HCT116 (cell line): ENCODE measurements around the gene ZDHHC22. TPM values are rescaled to one million over a fixed set of nuclear protein-coding genes. Genes with fewer than 3 reads are reported as not detected.

ENCODE experiments used
- ATAC-seq: fragments of 200-7000 bp; cut with Tn5 transposase; 2 replicates; pipeline ENCODE4 v1.9.1; 2020; ENCODE audit warnings: mild to moderate bottlenecking, moderate library complexity
- BruUV-seq: library from RNA; stranded (reverse); fragments of 400-500 nt; replicated peaks from 2 replicates; lab custom pipeline; 2021; lab: Mats Ljungman, UMichigan
- CTCF ChIA-PET: fragments of 300-600 bp; sonication (Branson Sonifier 250); formaldehyde crosslinking; loops from one replicate; lab custom pipeline; 2021; ENCODE audit warnings: antibody characterized with exemption; lab: Charles Lee
- POLR2A ChIA-PET: fragments of 300-600, 350-600 bp; sonication (Branson Sonifier 250); formaldehyde crosslinking; loops from one replicate; lab custom pipeline; 2021; ENCODE audit warnings: antibody characterized with exemption; lab: Charles Lee
- RAD21 ChIA-PET, 2 experiments: fragments of 300-600 bp; sonication (Branson Sonifier 250); formaldehyde crosslinking; loops; one replicate each; lab custom pipeline; 2023; ENCODE audit warnings: low total read pairs in 2 of 2; ENCODE audit not compliant: uncharacterized antibody in 2 of 2, unreplicated experiment in 2 of 2, low non-redundant PET in 1 of 2; lab: Charles Lee
- DNase-seq: peaks from one replicate; pipeline ENCODE4 v3.0.0-alpha.2; 2010; ENCODE audit warnings: low read depth, low spot score
- H2AFZ ChIP-seq: fragments of 200-600 bp; shearing (Covaris generic), sonication (generic); 2 replicates; pipeline ENCODE4 v1.6.1; 2017; ENCODE audit warnings: low read depth, mixed run types, mixed read lengths, antibody characterized with exemption, low read length; ENCODE audit not compliant: poor library complexity, severe bottlenecking
- H3K27ac ChIP-seq: 2 replicates; pipeline ENCODE4 v1.5.1; 2012; ENCODE audit warnings: low read depth, low read length
- H3K27me3 ChIP-seq: fragments of 200-600 bp; sonication (generic); 2 replicates; pipeline ENCODE4 v1.6.1; 2016; ENCODE audit warnings: mixed run types, low read length, mixed read lengths; ENCODE audit not compliant: insufficient read depth
- H3K36me3 ChIP-seq, 2 experiments: fragments of 200-500 bp in 1 of 2; fragments of 200-600 bp in 1 of 2; sonication (Bioruptor generic) in 1 of 2; sonication (generic) in 1 of 2; 2 replicates each; pipeline versions ENCODE4 v1.5.1 to v1.6.1; 2014 to 2016; ENCODE audit warnings: low read length in 2 of 2, inconsistent platforms in 1 of 2, mixed read lengths in 1 of 2, mixed run types in 1 of 2; ENCODE audit not compliant: insufficient read depth in 2 of 2, control insufficient read depth in 1 of 2
- H3K4me1 ChIP-seq, 2 experiments: fragments of 200-600 bp in 1 of 2; sonication (generic) in 1 of 2; 2 replicates each; pipeline versions ENCODE4 v1.5.1 to v1.6.1; 2012 to 2017; ENCODE audit warnings: low read length in 2 of 2, inconsistent platforms in 1 of 2, mild to moderate bottlenecking in 1 of 2, mixed read lengths in 1 of 2, mixed run types in 1 of 2, moderate library complexity in 1 of 2; ENCODE audit not compliant: insufficient read depth in 2 of 2, control insufficient read depth in 1 of 2
- H3K4me2 ChIP-seq: fragments of 200-600 bp; sonication (generic); 2 replicates; pipeline ENCODE4 v1.6.1; 2017; ENCODE audit warnings: mixed run types, low read length, mixed read lengths
- H3K4me3 ChIP-seq, 2 experiments: fragments of 200-600 bp in 1 of 2; sonication (generic) in 1 of 2; replicated peaks in 1 of 2; 2 replicates each; pipeline ENCODE4 v1.5.1; 2011 to 2016; ENCODE audit warnings: low read length in 2 of 2, control low read depth in 1 of 2, low read depth in 1 of 2, mild to moderate bottlenecking in 1 of 2, mixed read lengths in 1 of 2, mixed run types in 1 of 2
- H3K79me2 ChIP-seq: fragments of 200-600 bp; sonication (generic); 2 replicates; pipeline ENCODE4 v1.6.1; 2017; ENCODE audit warnings: mild to moderate bottlenecking, mixed run types, low read length, moderate library complexity, mixed read lengths; ENCODE audit not compliant: insufficient read depth
- H3K9ac ChIP-seq: fragments of 200-600 bp; sonication (generic); 2 replicates; pipeline ENCODE4 v1.6.1; 2016; ENCODE audit warnings: low read length, mixed read lengths
- H3K9me2 ChIP-seq: fragments of 200-600 bp; sonication (generic), shearing (Covaris generic); 2 replicates; pipeline ENCODE4 v1.6.1; 2017; ENCODE audit warnings: mixed run types, mild to moderate bottlenecking, moderate library complexity; ENCODE audit not compliant: insufficient read depth
- H3K9me3 ChIP-seq, 2 experiments: fragments of 200-500 bp in 1 of 2; fragments of 200-600 bp in 1 of 2; sonication (Bioruptor generic) in 1 of 2; sonication (generic) in 1 of 2; 2 replicates each; pipeline ENCODE4 v1.6.1; 2014 to 2017; ENCODE audit warnings: low read length in 2 of 2, mixed read lengths in 2 of 2, inconsistent platforms in 1 of 2, low read depth in 1 of 2, mild to moderate bottlenecking in 1 of 2, mixed run types in 1 of 2, moderate library complexity in 1 of 2; ENCODE audit not compliant: control insufficient read depth in 1 of 2, insufficient read depth in 1 of 2
- H4K20me1 ChIP-seq: fragments of 200-600 bp; sonication (generic), shearing (Covaris generic); 2 replicates; pipeline ENCODE4 v1.6.1; 2017; ENCODE audit warnings: mixed run types, mild to moderate bottlenecking, moderate library complexity; ENCODE audit not compliant: insufficient read depth
- CEBPB ChIP-seq: IDR thresholded peaks from 2 replicates; pipeline ENCODE4 v1.6.1; 2012; ENCODE audit warnings: low read depth
- EGR1 ChIP-seq: IDR thresholded peaks from 2 replicates; pipeline ENCODE4 v1.6.1; 2012; ENCODE audit warnings: low read depth
- FOSL1 ChIP-seq: IDR thresholded peaks from 2 replicates; pipeline ENCODE4 v1.6.1; 2012; ENCODE audit warnings: low read depth
- SIN3A ChIP-seq: IDR thresholded peaks from 2 replicates; pipeline ENCODE4 v1.6.1; 2012; ENCODE audit warnings: low read depth
- SP1 ChIP-seq: IDR thresholded peaks from 2 replicates; pipeline ENCODE4 v1.6.1; 2012; ENCODE audit warnings: low read depth
- YY1 ChIP-seq: IDR thresholded peaks from 2 replicates; pipeline ENCODE4 v1.6.1; 2011; ENCODE audit warnings: low read length, low read depth, moderate library complexity, mild to moderate bottlenecking; ENCODE audit not compliant: insufficient replicate concordance; ENCODE audit errors: extremely low read depth
- ZFX ChIP-seq: fragments of 450-650 bp; IDR thresholded peaks from 2 replicates; pipeline ENCODE4 v1.6.1; 2017
- intact Hi-C: fragments of 100-400 bp; cut with micrococcal nuclease; formaldehyde crosslinking; loops from 2 replicates; pipeline ENCODE4 v1.10.0; 2022
- total RNA-seq: library from RNA; stranded (reverse); gene quantifications from one replicate; pipeline ENCODE4 v1.2.1, GENCODE V29; 2021; ENCODE audit not compliant: unreplicated experiment
- TF ChIP-seq, protein P1 (sequence below): IDR thresholded peaks from 2 replicates; pipeline ENCODE4 v1.6.1; 2012
- TF ChIP-seq, protein P2 (sequence below): IDR thresholded peaks from 2 replicates; pipeline ENCODE4 v1.6.1; 2011; ENCODE audit warnings: mild to moderate bottlenecking, low read length, moderate library complexity; ENCODE audit not compliant: insufficient replicate concordance; ENCODE audit errors: extremely low read depth
- TF ChIP-seq, protein P3 (sequence below): IDR thresholded peaks from 2 replicates; pipeline ENCODE4 v1.6.1; 2012

The ZDHHC22 gene
- total RNA-seq, 1 experiment from 2014 or later: 0.10 TPM

DNA sequence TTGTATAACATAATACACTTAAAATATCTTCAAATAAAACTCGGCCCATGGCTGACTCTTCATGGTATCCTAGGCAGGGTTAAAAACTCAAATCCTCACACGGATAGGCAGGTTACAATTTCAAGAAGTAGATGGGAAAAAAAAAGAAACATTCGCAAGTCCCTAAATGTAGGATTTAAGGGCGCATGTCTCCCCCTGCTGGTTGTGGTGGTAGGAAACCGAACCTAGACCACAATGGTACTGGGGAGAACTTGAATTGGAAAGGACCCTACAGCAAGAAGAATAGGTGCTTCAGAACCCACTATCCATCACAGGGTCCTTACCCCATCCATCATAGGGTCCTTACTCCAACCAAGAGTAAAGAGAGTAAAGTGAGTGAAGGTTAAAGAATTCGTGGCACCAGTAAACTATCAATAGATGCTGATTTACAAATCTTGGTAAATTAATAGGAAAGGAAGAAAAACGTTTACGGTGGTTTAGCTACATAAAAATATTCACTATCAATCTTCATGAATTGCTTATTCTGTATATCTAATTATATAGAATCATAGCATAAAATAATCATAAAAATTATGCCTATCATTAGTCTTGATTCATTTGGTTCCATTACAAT, 46.8 kb downstream of the ZDHHC22 start (continued):
- 0 out of 2 replicates have a peak, but pooled peaks have one; percentile 1 for TF ChIP-seq FOSL1
- TF ChIP-seq SIN3A: no peak
- peak; percentile 22 for TF ChIP-seq YY1
- TF ChIP-seq CEBPB: no peak

DNA sequence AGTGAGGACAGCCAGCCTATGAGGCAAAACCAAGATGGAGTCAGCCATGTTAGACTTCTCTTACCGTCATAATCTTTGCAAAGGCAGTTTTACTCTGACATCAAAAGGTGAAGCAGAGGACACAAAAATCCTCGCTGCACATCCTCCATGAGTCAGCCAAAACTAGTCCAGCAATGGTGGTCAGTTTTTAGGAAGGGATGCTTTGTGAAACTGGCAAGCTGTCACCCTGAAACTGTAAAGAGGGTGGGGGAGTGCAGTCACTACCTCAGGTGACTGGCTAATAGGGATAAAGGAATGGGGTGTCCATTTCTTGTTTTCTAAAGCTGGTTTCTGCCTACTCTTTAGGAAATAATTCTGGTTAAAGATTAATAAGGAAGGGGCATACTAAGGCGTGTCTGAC, 48.9 kb downstream of the ZDHHC22 start:
- ATAC-seq: no peak
- TF ChIP-seq, protein P1, sequence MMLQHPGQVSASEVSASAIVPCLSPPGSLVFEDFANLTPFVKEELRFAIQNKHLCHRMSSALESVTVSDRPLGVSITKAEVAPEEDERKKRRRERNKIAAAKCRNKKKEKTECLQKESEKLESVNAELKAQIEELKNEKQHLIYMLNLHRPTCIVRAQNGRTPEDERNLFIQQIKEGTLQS: no peak
- TF ChIP-seq FOSL1: no peak
- TF ChIP-seq, protein P2, sequence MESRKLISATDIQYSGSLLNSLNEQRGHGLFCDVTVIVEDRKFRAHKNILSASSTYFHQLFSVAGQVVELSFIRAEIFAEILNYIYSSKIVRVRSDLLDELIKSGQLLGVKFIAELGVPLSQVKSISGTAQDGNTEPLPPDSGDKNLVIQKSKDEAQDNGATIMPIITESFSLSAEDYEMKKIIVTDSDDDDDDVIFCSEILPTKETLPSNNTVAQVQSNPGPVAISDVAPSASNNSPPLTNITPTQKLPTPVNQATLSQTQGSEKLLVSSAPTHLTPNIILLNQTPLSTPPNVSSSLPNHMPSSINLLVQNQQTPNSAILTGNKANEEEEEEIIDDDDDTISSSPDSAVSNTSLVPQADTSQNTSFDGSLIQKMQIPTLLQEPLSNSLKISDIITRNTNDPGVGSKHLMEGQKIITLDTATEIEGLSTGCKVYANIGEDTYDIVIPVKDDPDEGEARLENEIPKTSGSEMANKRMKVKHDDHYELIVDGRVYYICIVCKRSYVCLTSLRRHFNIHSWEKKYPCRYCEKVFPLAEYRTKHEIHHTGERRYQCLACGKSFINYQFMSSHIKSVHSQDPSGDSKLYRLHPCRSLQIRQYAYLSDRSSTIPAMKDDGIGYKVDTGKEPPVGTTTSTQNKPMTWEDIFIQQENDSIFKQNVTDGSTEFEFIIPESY: no peak
- TF ChIP-seq, protein P3, sequence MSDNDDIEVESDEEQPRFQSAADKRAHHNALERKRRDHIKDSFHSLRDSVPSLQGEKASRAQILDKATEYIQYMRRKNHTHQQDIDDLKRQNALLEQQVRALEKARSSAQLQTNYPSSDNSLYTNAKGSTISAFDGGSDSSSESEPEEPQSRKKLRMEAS: no peak
- TF ChIP-seq SP1: no peak
- no peak for TF ChIP-seq YY1
- no peak for TF ChIP-seq EGR1
- no peak for TF ChIP-seq ZFX
- TF ChIP-seq, all 23 proteins: peak for 0
- Histone ChIP-seq H3K27ac (no peak overlapping the region), H3K36me3 (no peaks in the 10 kb centered on the region), H3K4me2 (no peak overlapping the region), H3K9ac (no peak overlapping the region), H3K27me3 (no peaks in the 10 kb centered on the region), H3K79me2 (peaks cover 5% of the 10 kb centered on the region), H4K20me1 (no peaks in the 10 kb centered on the region), H3K9me3 (0 out of 4 replicates have a peak, but pooled peaks cover 3 to 7% of the 10 kb centered on the region in 2 experiments), H3K9me2 (no peaks in the 10 kb centered on the region), H2AFZ (no peak overlapping the region), H3K4me3 (no peak overlapping the region), H3K4me1 (peaks cover 24 to 28% of the 10 kb centered on the region in 2 experiments)
- DNase-seq: no peak
- ChIA-PET RAD21 (interaction anchor here in 1 of 2 experiments (0.6 kb wide), 1 partner anchor 221 kb away, joined by 5 read pairs; no protein-coding TSS in a partner anchor), CTCF (interaction anchor here (4.0 to 8.4 kb wide), 2 partner anchors 21 to 219 kb away, joined by 44 to 131 read pairs; no protein-coding TSS in a partner anchor), POLR2A (no interaction called here)
- BruUV-seq: no TSS peak
- intact Hi-C loops: no loop called here
